Fibroblast of skin of right biceps (primary cell): ENCODE measurements around the gene BRF1.
"Not testable (repeated sequence)": the region's sequence is repeated elsewhere in the genome, so short reads cannot be mapped to it uniquely, and the experiment has no call there.

Source experiments
- DNase-seq: peaks from one replicate; pipeline ENCODE4 v3.0.0-alpha.2; 2013

BRF1 gene

DNA sequence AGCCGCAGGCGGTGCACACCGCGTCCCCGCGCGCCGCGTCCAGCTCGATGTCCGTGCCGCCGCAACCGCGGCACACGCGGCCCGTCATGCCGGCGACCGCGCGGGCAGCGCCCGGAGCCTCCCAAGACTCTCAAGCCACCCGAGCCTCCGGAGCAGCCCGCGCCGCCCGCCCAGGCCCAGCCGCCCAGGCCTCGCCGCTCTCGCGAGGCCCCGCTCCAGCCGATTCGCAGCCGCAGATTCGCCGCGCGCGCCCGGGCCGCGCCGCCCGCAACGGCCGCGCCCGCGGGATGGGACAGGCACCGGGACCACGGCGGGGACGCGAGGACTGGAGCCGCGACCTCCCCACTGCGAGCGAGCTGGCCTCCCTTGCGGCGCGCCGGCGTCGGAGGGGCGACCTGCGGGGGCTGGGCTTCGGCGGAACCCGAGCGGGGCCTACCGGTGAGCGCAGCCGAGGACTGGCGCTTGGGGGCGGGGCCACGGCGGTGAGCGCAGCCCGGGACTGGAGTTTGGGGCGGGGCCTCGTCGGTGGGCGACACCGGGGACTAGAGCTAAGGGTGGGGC is at the start of gene BRF1:
TSS of gene BRF1 (minus strand) at position 460 of the 561 bp plus-strand sequence. CDS start at position 88, 372 bp downstream.
- peak; percentile 92 for DNase-seq

DNA sequence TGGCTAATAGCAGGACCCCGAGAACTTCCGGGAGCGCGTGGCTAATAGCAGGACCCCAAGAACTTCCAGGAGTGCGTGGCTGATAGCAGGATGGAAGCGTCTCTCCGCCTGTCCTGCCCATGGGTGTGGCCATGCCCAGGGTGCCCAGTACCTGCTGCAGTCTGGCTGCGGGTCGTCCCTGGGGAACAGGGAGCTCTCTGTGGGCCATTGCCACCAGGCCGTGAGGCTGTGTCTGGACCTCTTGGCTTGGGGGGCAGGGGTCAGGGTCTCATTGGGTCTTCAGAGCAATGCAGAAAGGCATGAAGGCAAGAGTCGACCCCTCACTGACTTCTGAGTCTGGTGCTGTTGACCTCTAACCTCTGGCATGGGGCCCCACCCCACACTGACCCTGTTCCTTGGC is 49.2 kb upstream of the BRF1 start:
- no peak for DNase-seq

GRCh38 chr14:105348945-105349699 is 48.3 kb upstream of the BRF1 start:
- DNase-seq = no peak

- no peak for DNase-seq
These were observed 47.6 kb upstream of the BRF1 start for GRCh38 chr14:105348169-105348944.

DNA sequence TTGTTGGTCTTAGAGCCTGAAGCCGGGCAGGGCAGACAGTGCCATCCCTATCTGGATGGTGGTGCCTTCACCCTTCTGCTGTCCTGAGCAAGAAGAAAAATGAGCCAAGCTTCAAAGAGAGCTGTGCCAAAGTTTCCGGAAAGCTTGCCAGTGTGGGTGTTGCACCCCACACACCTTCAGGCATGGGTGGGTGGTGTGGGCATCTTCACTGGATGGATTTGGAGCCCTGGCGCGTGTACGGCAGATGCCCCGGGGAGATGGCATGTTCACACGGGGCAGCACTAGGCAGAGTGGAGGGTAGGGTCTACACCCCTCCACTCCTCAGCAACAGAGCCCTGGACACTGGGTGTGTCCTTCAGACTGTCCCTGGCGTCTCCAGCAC is 46.8 kb upstream of the BRF1 start:
- DNase-seq = no peak

DNA sequence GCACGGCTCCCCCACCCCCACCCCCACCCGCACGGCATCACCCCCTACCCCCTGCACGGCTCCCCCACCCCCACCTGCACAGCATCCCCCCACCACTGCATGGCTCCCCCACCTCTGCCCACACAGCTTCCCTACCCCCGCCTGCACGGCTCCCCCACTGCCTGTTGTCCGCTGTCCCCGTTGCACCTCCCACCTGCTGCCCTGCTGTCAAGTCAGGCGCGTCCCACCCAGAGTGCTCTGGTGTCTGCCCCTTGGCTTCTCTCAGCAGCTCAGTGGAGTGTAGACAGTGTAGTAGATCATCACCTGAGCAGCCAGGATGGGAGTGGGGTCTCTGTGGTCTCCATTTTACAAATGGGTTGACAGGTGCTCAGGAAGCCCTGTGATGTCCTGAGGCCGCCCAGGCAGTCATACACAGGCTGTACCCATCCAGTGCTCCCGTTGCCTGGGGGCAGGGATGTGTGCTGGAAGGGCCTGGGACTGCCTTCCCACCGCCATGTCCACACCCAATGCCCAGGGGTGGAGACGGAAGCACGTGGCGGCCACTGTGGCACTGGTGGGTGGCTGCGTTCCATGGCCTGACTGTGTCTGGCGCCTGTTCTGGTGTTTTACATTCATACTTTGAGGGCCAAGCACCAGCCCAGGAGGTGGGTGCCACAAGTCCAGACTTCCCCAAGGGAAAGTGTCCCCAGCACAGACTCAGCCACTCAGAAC is 46.2 kb upstream of the BRF1 start:
- DNase-seq = no peak

DNA sequence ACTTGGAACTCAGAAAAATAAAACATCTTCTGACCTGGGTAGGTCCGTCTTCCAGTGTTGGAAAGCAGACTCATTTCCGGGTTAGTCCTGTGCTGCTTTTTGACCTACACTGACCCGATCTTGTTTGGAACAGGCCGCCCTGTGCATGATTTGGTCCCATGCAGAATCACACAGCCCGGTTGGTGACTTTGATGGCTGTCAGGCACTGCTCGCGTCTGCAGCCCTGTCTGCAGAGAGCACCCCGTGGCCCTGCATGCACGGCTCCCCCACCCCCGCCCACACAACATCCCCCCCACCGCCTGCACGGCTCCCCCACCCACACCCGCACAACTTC is 45.4 kb upstream of the BRF1 start:
- DNase-seq = no peak

DNA sequence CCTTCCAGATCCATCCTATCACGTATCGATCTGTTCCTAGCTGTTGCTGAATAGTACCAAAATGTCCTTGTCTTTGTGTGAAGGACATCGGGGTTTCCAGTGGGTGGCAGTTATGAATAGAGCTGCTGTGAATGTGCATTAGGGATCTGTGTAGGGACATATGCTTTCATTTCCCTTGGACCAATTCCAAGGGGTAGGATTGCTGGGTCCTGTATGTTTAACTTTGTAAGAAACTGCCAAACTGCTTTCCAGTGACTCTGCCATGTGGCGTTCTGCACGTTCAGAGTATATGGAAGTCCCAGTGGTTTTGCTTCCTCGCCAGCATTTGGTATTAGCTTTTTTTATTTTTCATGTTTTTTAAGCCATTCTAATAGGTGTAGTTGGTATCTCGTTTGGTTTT is 42.4 kb upstream of the BRF1 start:
- peak; percentile 30 for DNase-seq

DNA sequence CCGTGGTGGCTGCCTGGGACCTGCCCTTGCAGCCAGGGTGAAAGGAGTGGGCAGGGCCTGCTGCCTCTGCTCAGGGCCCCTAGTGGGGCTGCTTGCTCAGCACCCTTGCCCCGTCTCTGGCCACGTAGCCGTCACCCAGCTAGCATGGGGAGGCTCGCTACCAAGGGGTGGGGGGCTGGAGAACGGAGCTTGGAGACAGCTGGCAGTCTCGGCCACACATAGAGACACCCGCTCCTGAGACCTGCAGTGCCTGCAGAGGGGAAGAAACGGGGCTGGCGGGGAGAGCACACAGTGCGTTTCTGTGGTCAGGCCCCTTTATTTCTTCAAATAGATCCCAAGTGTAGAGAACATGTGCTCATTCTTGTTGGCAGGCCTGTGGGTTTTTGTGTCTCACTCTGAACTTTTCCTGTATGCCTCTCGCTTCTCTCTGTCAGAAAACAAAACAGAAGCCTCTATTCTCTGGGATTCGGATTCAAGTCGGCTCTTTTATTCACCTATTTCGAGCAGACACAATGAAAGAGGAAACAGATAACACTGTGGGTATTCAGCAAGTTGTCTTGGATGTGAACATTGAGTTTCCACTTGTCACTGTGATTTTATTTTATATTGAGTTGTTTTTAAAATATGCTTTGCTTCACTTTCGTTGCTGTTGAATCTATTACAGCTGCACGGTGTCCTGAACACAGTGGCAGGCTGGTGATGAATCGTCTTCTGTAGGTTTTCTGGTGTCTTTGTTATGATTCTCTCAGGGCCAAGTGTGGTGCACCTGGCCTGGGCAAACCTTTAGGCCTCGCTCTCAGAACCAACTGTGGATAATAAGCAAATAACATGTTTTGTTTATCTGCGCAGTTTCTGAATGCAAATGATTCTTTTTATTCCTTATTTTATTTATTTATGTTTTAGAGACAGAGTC is 40.3 kb upstream of the BRF1 start:
- no peak for DNase-seq

DNA sequence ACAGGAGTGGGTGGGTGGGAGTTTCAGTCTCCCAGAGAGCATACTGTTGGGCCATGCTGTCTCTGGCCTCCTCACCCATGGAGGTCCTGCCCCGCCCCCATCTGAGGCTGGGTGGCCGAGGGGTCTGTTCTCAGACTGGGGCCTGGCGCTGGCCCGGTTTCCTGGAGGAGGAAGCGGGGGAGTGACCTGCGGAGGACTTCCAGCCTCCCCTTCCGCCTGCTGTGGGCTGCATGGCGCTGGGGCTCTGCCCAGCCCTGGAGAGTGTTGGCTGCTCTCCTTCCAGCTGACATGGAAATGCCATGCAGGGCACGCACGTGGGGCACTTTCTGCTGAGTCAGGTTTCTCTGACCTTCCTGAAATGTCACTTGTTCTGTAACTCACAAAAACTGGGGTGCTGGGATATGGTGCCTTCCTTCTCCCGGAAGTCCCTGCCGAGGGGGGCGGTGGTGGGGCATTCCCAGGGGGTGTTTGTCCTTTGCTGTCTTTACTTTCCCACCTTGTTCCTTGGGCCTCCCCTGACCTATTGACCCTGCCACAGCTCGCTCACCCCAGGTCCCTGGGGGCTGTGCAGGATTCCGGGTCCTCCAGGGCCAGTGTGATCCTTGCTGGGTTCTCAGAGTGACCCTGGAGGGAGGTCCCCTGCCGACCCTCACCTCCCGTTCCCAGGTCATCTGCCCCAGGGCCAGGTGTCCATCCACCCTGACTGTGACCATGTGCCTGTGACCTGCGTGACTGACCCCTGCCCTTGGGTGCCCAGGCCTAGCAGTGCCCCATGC is 37.4 kb upstream of the BRF1 start:
- DNase-seq = no peak

GRCh38 chr14:105337433-105337832 is 36.6 kb upstream of the BRF1 start:
- no peak for DNase-seq

DNA sequence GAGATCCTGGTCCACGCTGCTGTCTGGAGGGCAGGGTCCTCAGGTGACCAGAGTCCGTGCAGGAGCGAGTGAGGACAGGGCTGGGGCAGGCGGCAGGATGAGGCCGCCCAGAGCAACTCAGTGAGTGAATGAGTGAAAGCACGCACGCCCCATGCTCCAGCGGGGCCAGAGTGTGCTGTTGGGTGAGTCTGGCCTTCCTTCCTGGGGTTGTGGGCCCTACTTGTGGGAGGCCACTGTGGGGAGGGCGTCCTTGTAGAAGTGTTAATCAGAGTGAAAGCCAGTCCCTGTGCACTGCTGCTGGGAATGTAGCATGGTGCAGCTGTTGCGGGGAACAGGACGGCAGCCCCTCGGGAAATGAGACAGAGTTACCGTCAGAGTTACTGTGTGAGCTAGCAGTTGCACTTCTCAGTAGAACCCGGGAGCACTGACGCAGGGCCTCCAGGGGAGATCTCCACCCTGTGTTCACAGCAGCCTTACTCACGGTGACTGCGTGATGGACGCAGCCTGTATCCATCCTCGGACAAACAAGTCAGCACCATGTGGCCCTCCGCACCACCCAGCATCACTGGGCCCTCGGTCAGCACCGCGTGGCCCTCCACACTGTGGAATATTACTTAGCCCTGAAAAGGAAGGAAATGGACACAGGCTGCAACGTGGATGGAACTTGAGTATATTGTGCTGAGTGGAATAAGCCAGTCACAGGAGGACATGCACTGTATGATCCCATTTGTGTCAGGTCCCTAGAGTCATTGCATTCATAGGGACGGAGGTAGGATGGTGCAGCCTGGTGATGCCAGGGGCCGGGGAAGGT is 35.9 kb upstream of the BRF1 start:
- no peak for DNase-seq

DNA sequence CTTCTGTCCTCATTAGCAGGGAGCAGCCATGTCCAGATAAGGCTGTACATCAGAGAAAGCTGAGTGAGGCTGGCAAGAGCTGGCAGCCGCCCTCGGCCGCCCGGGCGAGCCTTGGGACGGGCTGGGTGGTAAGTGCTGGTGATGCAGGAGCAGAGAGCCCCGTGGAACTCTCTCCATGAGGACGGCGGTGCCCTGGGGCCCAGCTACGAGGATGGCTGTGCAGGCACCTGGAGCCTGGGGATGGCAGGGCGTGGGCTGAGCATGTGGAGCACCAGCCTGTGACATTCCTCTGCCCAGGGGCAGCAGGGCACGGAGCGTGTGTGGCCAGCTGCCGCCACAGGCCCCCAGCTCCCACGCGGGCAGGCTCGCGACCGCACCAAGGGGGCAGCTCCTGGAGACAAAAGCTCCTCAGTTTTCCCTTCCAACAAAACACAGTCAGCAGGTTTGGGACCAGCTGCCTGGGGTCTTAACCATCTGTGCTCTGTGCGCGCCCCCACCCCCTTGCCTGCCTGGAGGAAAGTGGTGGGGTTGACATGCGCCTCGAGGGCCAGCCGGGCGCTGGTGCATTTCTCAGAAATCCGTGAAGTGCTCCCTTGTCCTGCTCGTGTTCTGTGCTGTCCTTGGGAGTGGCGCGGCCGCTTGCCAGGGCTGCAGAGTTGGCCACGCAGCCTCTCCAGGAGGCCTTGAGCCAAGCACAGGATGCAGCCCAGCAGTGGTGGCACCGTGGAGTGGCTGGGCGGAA is 35.1 kb upstream of the BRF1 start:
- DNase-seq = no peak

GRCh38 chr14:105335231-105335542 is 34.4 kb upstream of the BRF1 start:
- not testable (repeated sequence) for DNase-seq

- DNase-seq = no peak
These were observed 33.8 kb upstream of the BRF1 start for GRCh38 chr14:105334383-105335230.

- DNase-seq = no peak
These were observed 33.0 kb upstream of the BRF1 start for GRCh38 chr14:105333613-105334364.

DNA sequence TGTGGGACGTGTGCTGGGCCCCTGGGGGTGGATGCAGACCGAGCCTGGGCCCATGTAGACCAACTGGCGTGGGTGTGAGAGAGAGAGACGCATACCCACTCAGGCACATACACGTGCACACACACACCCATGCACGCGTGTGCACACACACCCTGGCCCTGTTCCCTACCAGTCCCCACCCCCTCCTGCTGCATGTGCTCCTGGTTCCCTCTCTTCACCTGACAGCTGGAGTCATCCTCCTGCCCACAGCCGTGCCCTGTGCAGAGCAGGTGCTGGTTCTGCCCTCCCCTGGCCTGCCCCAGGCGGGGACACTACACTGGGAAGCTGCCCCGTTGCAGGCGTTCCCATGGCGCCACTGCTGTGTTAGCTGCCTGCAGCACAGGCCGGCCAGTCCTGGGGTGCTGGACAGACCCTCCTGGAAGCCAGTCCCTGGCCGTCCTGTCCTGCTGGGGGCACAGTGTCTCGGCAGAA is 32.3 kb upstream of the BRF1 start:
- no peak for DNase-seq

- no peak for DNase-seq
These were observed 31.6 kb upstream of the BRF1 start for GRCh38 chr14:105332350-105332874.
